B cell (primary cell): ENCODE data around the gene GDA. TPM values are rescaled to one million over a fixed set of nuclear protein-coding genes. Genes with fewer than 3 reads are reported as not detected.

ENCODE experiments used
- ATAC-seq: fragments of 200-7000 bp; cut with Tn5 transposase; one replicate; pipeline ENCODE4 v1.10.0; 2021; ENCODE audit warnings: low read depth, mild to moderate bottlenecking, moderate number of reproducible peaks, moderate library complexity
- CTCF ChIA-PET: fragments of 350-600 bp; sonication (Branson Sonifier 250); formaldehyde crosslinking; loops from one replicate; lab custom pipeline; 2021; ENCODE audit warnings: antibody characterized with exemption, inconsistent platforms; lab: Charles Lee
- POLR2A ChIA-PET: fragments of 350-600 bp; sonication (Branson Sonifier 250); formaldehyde crosslinking; loops from one replicate; lab custom pipeline; 2021; ENCODE audit warnings: antibody characterized with exemption; lab: Charles Lee
- DNase-seq: peaks from one replicate; pipeline ENCODE4 v3.0.0; 2013
- H2AFZ ChIP-seq: 2 replicates; pipeline ENCODE4 v1.6.1; 2012; ENCODE audit warnings: mild to moderate bottlenecking, low read depth, low read length; ENCODE audit not compliant: insufficient read depth, poor library complexity, severe bottlenecking
- H3K27ac ChIP-seq, 2 donors: 1 replicate in 1 of 2; 2 replicates in 1 of 2; pipeline ENCODE4 v1.5.1; 2012 to 2013; ENCODE audit warnings: low read length in 2 of 2, mild to moderate bottlenecking in 2 of 2, moderate library complexity in 1 of 2
- H3K27me3 ChIP-seq, 4 experiments: fragments of 200-600 bp in 1 of 4; sonication (generic) in 1 of 4; replicated peaks in 1 of 4; 1 replicate in 2 of 4; 2 replicates in 2 of 4; pipeline versions ENCODE4 v1.6.1 to v1.7.0; 2013 to 2016; ENCODE audit warnings: low read length in 3 of 4, mild to moderate bottlenecking in 2 of 4, mixed read lengths in 1 of 4, moderate library complexity in 1 of 4; ENCODE audit not compliant: insufficient read depth in 4 of 4, control insufficient read depth in 3 of 4; ENCODE audit errors: control extremely low read depth in 1 of 4
- H3K36me3 ChIP-seq, 2 experiments: replicated peaks in 1 of 2; 1 replicate in 1 of 2; 2 replicates in 1 of 2; pipeline versions ENCODE4 v1.6.1 to v1.7.1; 2013; ENCODE audit warnings: low read length in 1 of 2; ENCODE audit not compliant: insufficient read depth in 2 of 2, control insufficient read depth in 1 of 2; ENCODE audit errors: control extremely low read depth in 1 of 2, extremely low read depth in 1 of 2
- H3K4me1 ChIP-seq, 2 donors: fragments of 200-600 bp in 1 of 2; sonication (generic) in 1 of 2; 1 replicate in 1 of 2; 2 replicates in 1 of 2; pipeline versions ENCODE4 v1.5.1 to v1.6.1; 2013 to 2017; ENCODE audit warnings: low read length in 2 of 2; ENCODE audit not compliant: control insufficient read depth in 2 of 2, insufficient read depth in 2 of 2
- H3K4me2 ChIP-seq: replicated peaks from 2 replicates; pipeline ENCODE3; 2012; ENCODE audit warnings: mild to moderate bottlenecking, low read depth, low read length; ENCODE audit not compliant: poor library complexity, severe bottlenecking
- H3K4me3 ChIP-seq, 5 experiments: fragments of 200-600 bp in 1 of 5; sonication (generic) in 1 of 5; 1 replicate in 3 of 5; 2 replicates in 2 of 5; pipeline versions ENCODE4 v1.5.1 to v1.7.0; 2011 to 2016; ENCODE audit warnings: low read length in 4 of 5, mild to moderate bottlenecking in 4 of 5, low read depth in 2 of 5, control low read depth in 1 of 5, moderate library complexity in 1 of 5; ENCODE audit not compliant: insufficient read depth in 1 of 5; ENCODE audit errors: control extremely low read depth in 1 of 5, extremely low read depth in 1 of 5
- H3K79me2 ChIP-seq: fragments of 200-600 bp; sonication (generic); one replicate; pipeline ENCODE4 v1.6.0; 2016; ENCODE audit warnings: low read length; ENCODE audit not compliant: control insufficient read depth, insufficient read depth
- H3K9ac ChIP-seq: fragments of 200-600 bp; sonication (generic); 2 replicates; pipeline ENCODE4 v1.6.1; 2017; ENCODE audit warnings: mild to moderate bottlenecking, low read length, moderate library complexity
- H3K9me3 ChIP-seq, 3 donors: one replicate each; pipeline versions ENCODE4 v1.6.1 to v1.7.1; 2013; ENCODE audit warnings: low read length in 2 of 3; ENCODE audit not compliant: control insufficient read depth in 2 of 3, insufficient read depth in 1 of 3; ENCODE audit errors: control extremely low read depth in 1 of 3
- H4K20me1 ChIP-seq: 2 replicates; pipeline ENCODE4 v1.6.0; 2012; ENCODE audit warnings: mild to moderate bottlenecking, low read length; ENCODE audit not compliant: insufficient read depth, control insufficient read depth, poor library complexity, severe bottlenecking
- H3K27ac Mint-ChIP-seq: one replicate; pipeline ENCODE4 v1.8.0; 2021; ENCODE audit warnings: mixed read lengths
- H3K27me3 Mint-ChIP-seq: one replicate; pipeline ENCODE4 v1.8.0; 2021; ENCODE audit warnings: mixed read lengths
- H3K4me1 Mint-ChIP-seq: one replicate; pipeline ENCODE4 v1.8.0; 2021; ENCODE audit warnings: mixed read lengths
- H3K4me3 Mint-ChIP-seq: one replicate; pipeline ENCODE4 v1.8.0; 2021; ENCODE audit warnings: mixed read lengths
- H3K9me3 Mint-ChIP-seq: one replicate; pipeline ENCODE4 v1.8.0; 2022; ENCODE audit warnings: mixed read lengths; ENCODE audit not compliant: insufficient read depth
- CTCF ChIP-seq: fragments of 200-600 bp; IDR thresholded peaks from one replicate; pipeline ENCODE4 v1.8.0; 2022; ENCODE audit warnings: antibody characterized with exemption, mild to moderate bottlenecking
- EZH2 ChIP-seq: IDR thresholded peaks from 2 replicates; pipeline ENCODE4 v1.6.1; 2012; ENCODE audit warnings: borderline replicate concordance, low read depth, mild to moderate bottlenecking, moderate library complexity, low read length; ENCODE audit not compliant: insufficient read depth, poor library complexity, severe bottlenecking
- WGBS: methylation state at CpG from one replicate; pipeline ENCODE4 v1.1.5; 2013; ENCODE audit warnings: missing lambda C conversion rate; ENCODE audit not compliant: insufficient coverage; 5-methylcytosine and 5-hydroxymethylcytosine counted together
- intact Hi-C: fragments of 100-400 bp; cut with micrococcal nuclease; formaldehyde crosslinking; loops from one replicate; pipeline ENCODE4 v1.10.0; 2022
- polyA plus RNA-seq: library from polyadenylated mRNA; depleted of rRNA; stranded (reverse); fragments of >200 nt; gene quantifications from 2 replicates; pipeline ENCODE4 v1.2.3, GENCODE V29; 2012
- total RNA-seq, 2 donors: library from RNA; stranded (reverse); fragments of 120-200 nt in 1 of 2; gene quantifications; 1 replicate in 1 of 2; 2 replicates in 1 of 2; pipeline versions ENCODE4 v1.2.3 to v1.2.4, GENCODE V29; 2013 to 2022

The GDA gene
- total and polyA plus RNA-seq, 2 donors (not counting 1 experiment from before 2014, with no cell fraction given) = not detected

DNA sequence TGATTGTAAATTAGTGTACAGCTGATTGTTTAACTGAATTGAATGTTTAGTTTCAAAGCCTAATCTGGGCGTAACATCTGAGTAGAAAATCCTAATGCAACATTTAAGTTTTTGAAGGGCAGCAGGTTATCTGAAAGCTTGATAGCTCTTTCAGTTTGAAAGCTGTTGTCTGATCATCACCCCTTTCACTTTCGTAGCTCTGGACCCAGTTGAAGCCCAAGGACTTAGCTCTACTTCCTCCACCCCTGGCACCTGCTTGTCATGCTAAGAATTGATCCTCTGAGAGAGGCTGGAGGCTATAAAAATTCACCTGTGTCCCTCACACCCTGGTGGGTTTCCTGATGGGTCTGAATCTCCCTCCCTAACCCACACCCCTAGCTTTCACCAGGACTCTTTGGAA lies 129.7 kb downstream of the GDA start:
- Histone ChIP-seq H3K36me3 (no peaks in the 10 kb centered on the region), H3K4me2 (no peak overlapping the region), H3K27ac (no peak overlapping the region), H3K79me2 (no peaks in the 10 kb centered on the region), H4K20me1 (no peaks in the 10 kb centered on the region), H3K9me3 (no peaks in the 10 kb centered on the region), H3K9ac (no peak overlapping the region), H2AFZ (no peak overlapping the region), H3K27me3 (no peaks in the 10 kb centered on the region), H3K4me3 (no peak overlapping the region), H3K4me1 (no peaks in the 10 kb centered on the region)
- intact Hi-C loops = no loop called here
- ChIA-PET POLR2A (no interaction called here), CTCF (interaction anchor here (0.6 to 9.8 kb wide), 18 partner anchors 7 to 814 kb away, joined by 3 to 293 read pairs (median 4); no protein-coding TSS in a partner anchor)
- WGBS = 70% methylated on average over 2 of the region's 2 CpGs
- Mint-ChIP-seq H3K9me3 (no peaks in the 10 kb centered on the region), H3K27ac (no peak overlapping the region), H3K4me1 (no peaks in the 10 kb centered on the region), H3K4me3 (no peak overlapping the region), H3K27me3 (peaks cover 3% of the 10 kb centered on the region)
- TF ChIP-seq CTCF = no peak
- no peak for TF ChIP-seq EZH2
- no peak for ATAC-seq
- DNase-seq = no peak

DNA sequence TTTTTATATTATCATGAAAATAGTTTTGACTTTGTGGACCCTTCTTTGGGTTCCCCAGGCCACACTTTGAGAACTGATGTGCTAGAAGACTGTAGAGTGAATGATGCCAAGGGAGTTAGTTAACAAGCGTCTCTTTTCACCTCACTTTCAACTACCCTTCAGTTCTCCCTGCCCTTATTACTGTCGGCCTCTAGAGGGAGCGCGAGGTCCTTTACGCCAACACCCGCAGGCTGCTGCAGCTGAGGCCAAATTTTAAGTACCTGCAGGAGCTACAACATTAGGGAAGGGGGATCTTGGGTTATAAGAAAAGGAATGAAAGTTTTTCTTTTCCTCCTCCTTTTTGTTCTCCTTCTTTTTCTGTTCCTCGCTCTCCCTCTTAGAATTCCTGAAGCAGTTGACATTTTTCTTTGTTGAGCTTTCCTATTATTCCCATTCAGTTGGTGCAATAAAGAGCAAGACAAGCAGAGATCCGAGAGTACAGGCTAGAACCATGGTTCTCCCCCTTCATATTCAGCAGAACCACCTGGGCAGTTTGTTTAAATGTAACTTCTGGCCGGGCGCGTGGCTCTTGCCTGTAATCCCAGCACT lies 131.8 kb downstream of the GDA start:
- Histone ChIP-seq H3K9me3 (no peaks in the 10 kb centered on the region), H3K4me2 (no peak overlapping the region), H3K36me3 (no peaks in the 10 kb centered on the region), H3K27me3 (peaks cover 0 to 3% (median 0%) of the 10 kb centered on the region in 4 experiments), H4K20me1 (no peaks in the 10 kb centered on the region), H2AFZ (no peak overlapping the region), H3K79me2 (no peaks in the 10 kb centered on the region), H3K9ac (no peak overlapping the region), H3K4me1 (no peaks in the 10 kb centered on the region), H3K4me3 (no peak overlapping the region), H3K27ac (no peak overlapping the region)
- ATAC-seq (peak; percentile 81), DNase-seq (peak; percentile 78)
- H3K9me3 Mint-ChIP-seq = no peaks in the 10 kb centered on the region
- 58% methylated on average over 2 of the region's 11 CpGs for WGBS
- H3K4me1 Mint-ChIP-seq = no peaks in the 10 kb centered on the region
- no peak overlapping the region for H3K4me3 Mint-ChIP-seq
- TF ChIP-seq EZH2 = no peak
- peak; percentile 97 for TF ChIP-seq CTCF
- no peaks in the 10 kb centered on the region for H3K27me3 Mint-ChIP-seq
- ChIA-PET CTCF (interaction anchor here (0.5 to 9.8 kb wide), 35 partner anchors 9 to 902 kb away, joined by 3 to 293 read pairs (median 4); partner anchors contain the start of gene ZFAND5), POLR2A (interaction anchor here (0.5 kb wide), 1 partner anchor 19 kb away, joined by 4 read pairs; no protein-coding TSS in a partner anchor)
- no peak overlapping the region for H3K27ac Mint-ChIP-seq
- intact Hi-C loops = loop anchor here (1.0 to 5.0 kb wide), 4 partner anchors 311 to 901 kb away; no protein-coding TSS in a partner anchor
